K562 (cell line): ENCODE measurements around the gene MS4A13. TPM values are rescaled to one million over a fixed set of nuclear protein-coding genes. Genes with fewer than 3 reads are reported as not detected.

Experiments
- E2F6 ChIP-seq, 2 experiments: IDR thresholded peaks; 2 replicates each; pipeline ENCODE4 v1.6.1; 2011; ENCODE audit warnings: borderline replicate concordance in 1 of 2, control low read depth in 1 of 2, low read depth in 1 of 2, low read length in 1 of 2, mild to moderate bottlenecking in 1 of 2, mixed read lengths in 1 of 2, moderate library complexity in 1 of 2; ENCODE audit not compliant: insufficient read depth in 1 of 2, insufficient read length in 1 of 2, poor library complexity in 1 of 2, severe bottlenecking in 1 of 2; ENCODE audit errors: extremely low read depth in 1 of 2
- HNRNPLL ChIP-seq: fragments of 200-400 bp; formaldehyde crosslinking; IDR thresholded peaks from 2 replicates; pipeline ENCODE4 v1.6.1; 2017; ENCODE audit warnings: low read length, low read depth, mild to moderate bottlenecking; ENCODE audit not compliant: poor library complexity, severe bottlenecking
- L3MBTL2 ChIP-seq: fragments of 450-650 bp; IDR thresholded peaks from 2 replicates; pipeline ENCODE4 v1.6.1; 2016; ENCODE audit warnings: mild to moderate bottlenecking, moderate library complexity
- MGA ChIP-seq: fragments of 450-650 bp; IDR thresholded peaks from 2 replicates; pipeline ENCODE4 v1.6.1; 2016; ENCODE audit warnings: mild to moderate bottlenecking, moderate library complexity
- MYC ChIP-seq, 2 experiments: fragments of 250-450 bp in 1 of 2; sonication (Bioruptor Pico) in 1 of 2; IDR thresholded peaks; 2 replicates each; pipeline versions ENCODE4 v1.5.1 to v1.6.1; 2012 to 2021; ENCODE audit warnings: low read depth in 2 of 2, borderline replicate concordance in 1 of 2, improper control_type of control experiment in 1 of 2, low read length in 1 of 2, mild to moderate bottlenecking in 1 of 2, moderate library complexity in 1 of 2
- NCOR1 ChIP-seq: fragments of 450-650 bp; IDR thresholded peaks from 2 replicates; pipeline ENCODE4 v1.6.1; 2016; ENCODE audit warnings: mild to moderate bottlenecking, moderate library complexity
- NRF1 ChIP-seq, 2 experiments: fragments of 450-650 bp; IDR thresholded peaks in 1 of 2; conservative IDR thresholded peaks in 1 of 2; 2 replicates each; pipeline ENCODE4 v1.6.1; 2014; ENCODE audit warnings: mild to moderate bottlenecking in 2 of 2
- PHF8 ChIP-seq: fragments of 200-600 bp; sonication (generic); IDR thresholded peaks from 2 replicates; pipeline ENCODE4 v1.6.1; 2012; ENCODE audit warnings: mixed run types, mild to moderate bottlenecking, inconsistent platforms, low read length, moderate library complexity, borderline replicate concordance
- TBP ChIP-seq: optimal IDR thresholded peaks from 2 replicates; pipeline ENCODE3; 2011; ENCODE audit warnings: low read depth, low read length, improper control_type of control experiment
- TSC22D4 ChIP-seq: fragments of 450-650 bp; IDR thresholded peaks from 2 replicates; pipeline ENCODE4 v1.6.1; 2016; ENCODE audit warnings: missing genetic modification characterization, missing biosample characterization, control low read depth
- ZKSCAN8 ChIP-seq: fragments of 200-800 bp; sonication (Bioruptor generic); IDR thresholded peaks from 2 replicates; pipeline ENCODE4 v1.6.1; 2016; ENCODE audit warnings: missing genetic modification characterization, missing compliant biosample characterization
- polyA plus RNA-seq, 8 experiments: library from polyadenylated mRNA; depleted of rRNA in 4 of 8; stranded (reverse) in 5 of 8; unstranded in 3 of 8; fragments of >200 nt; fragmentation: Nextera tagmentation in 2 of 8; fragmentation: Illumina TruSeq in 1 of 8; extraction: Ambion mirVana in 2 of 8; extraction: Trizol in 1 of 8; gene quantifications; 2 replicates each; pipeline versions ENCODE4 v1.2.1 to v1.2.3, GENCODE V29; 2011 to 2014; ENCODE audit warnings: inconsistent platforms in 1 of 8, missing spikeins in 1 of 8
- total RNA-seq, 7 experiments: library from RNA; depleted of rRNA in 6 of 7; stranded (reverse); fragments of >200 nt in 6 of 7; fragmentation: Illumina TruSeq in 2 of 7; extraction: Trizol in 2 of 7; gene quantifications; 2 replicates each; pipeline versions ENCODE4 v1.2.1 to v1.2.3, GENCODE V29; 2011 to 2021; ENCODE audit warnings: low replicate concordance in 1 of 7
- TF ChIP-seq, protein P1 (sequence below): fragments of 250-450 bp; sonication (Bioruptor Pico); IDR thresholded peaks from 2 replicates; pipeline ENCODE4 v1.4.0; 2020; ENCODE audit warnings: mild to moderate bottlenecking

Gene MS4A13
- total and polyA plus RNA-seq, 9 of the 15 experiments (the other 6 are each of a cell fraction or from before 2014, with no cell fraction given), result 0.15 to 0.43 (median 0.36) TPM; not detected in 6

- TF ChIP-seq, protein P1, sequence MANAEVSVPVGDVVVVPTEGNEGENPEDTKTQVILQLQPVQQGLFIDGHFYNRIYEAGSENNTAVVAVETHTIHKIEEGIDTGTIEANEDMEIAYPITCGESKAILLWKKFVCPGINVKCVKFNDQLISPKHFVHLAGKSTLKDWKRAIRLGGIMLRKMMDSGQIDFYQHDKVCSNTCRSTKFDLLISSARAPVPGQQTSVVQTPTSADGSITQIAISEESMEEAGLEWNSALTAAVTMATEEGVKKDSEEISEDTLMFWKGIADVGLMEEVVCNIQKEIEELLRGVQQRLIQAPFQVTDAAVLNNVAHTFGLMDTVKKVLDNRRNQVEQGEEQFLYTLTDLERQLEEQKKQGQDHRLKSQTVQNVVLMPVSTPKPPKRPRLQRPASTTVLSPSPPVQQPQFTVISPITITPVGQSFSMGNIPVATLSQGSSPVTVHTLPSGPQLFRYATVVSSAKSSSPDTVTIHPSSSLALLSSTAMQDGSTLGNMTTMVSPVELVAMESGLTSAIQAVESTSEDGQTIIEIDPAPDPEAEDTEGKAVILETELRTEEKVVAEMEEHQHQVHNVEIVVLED (CRISPR knock-in tag), result 0 out of 2 replicates have a peak, but pooled peaks have one; percentile 17
- TF ChIP-seq PHF8 (peak; percentile 39), TSC22D4 (tag) (no peak), L3MBTL2 (peak; percentile 95), NRF1 (conservative IDR thresholded peaks at IDR 0.05 in 1 of 2, IDR thresholded peaks at IDR 0.05 in 1 of 2) (peak; percentile 93 to 94), HNRNPLL (peak; percentile 61), NCOR1 (no peak), TBP (peak; percentile 18), ZKSCAN8 (CRISPR knock-in tag) (peak; percentile 78), MYC (IDR thresholded peaks at IDR 0.05; ENCODE audit: low read depth, low read length) (peak; percentile 74), MYC (CRISPR knock-in tag; IDR thresholded peaks at IDR 0.05; ENCODE audit: borderline replicate concordance, low read depth) (no peak), E2F6 (IDR thresholded peaks at IDR 0.05; ENCODE audit: borderline replicate concordance in 1 of 2, extremely low read depth in 1 of 2, insufficient read depth in 1 of 2, insufficient read length in 1 of 2, low read depth in 1 of 2, low read length in 1 of 2, poor library complexity in 1 of 2, severe bottlenecking in 1 of 2) (peak; percentile 64 to 66), MGA (peak; percentile 92)
Measured at GRCh38 chr11:60515144-60515855, at the start of gene MS4A13 (continued).
